ENCODE results near the gene PAF1.

The PAF1 gene

DNA sequence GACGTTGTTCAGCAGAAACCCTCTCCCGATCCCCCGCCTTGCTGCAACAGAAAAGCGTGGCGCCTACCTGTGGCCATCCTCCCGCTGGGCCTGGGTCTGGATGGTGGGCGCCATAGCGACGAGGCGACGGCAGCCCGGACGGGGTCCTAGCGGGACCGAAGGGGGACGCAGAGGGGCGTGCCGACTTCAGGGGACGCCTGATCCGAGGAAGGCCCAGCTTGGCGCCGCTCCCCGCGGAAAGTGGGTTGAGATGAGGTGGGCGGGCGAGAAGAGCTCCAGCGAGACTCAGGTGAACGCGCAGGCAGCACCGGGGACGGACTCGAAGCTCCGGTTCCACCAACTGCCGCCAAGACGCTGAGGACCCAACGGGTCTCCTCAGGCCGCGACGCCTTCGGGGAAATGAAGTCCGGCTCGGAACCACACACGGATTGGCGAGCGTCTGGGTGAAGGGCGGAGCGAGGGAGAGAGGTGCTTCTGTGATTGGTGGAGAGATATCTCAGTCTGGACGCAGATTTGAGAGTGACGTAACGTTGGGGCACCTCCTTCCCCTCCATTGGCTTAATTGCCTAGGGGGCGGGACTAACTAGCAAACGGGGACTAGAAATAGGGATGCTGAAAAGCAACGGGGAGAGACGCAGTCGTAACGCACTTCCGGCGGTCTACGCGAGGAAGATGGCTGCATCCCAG lies at the start of gene PAF1, which contains the start of gene MED29:
Gene PAF1 (minus strand): TSS at position 356 of the 687 bp plus-strand sequence. CDS start 242 bp downstream, at position 114.
Gene MED29 (plus strand): TSS at position 628 of the 687 bp plus-strand sequence. CDS start 45 bp downstream, at position 673.
- H3K4me3 ChIP-seq (ENCODE audit: low read length), result peak within 1 kb of the TSS; percentile 83
- no peak for TF ChIP-seq ZNF274 (IDR thresholded peaks at IDR 0.05; ENCODE audit: low read depth, low read length)

DNA sequence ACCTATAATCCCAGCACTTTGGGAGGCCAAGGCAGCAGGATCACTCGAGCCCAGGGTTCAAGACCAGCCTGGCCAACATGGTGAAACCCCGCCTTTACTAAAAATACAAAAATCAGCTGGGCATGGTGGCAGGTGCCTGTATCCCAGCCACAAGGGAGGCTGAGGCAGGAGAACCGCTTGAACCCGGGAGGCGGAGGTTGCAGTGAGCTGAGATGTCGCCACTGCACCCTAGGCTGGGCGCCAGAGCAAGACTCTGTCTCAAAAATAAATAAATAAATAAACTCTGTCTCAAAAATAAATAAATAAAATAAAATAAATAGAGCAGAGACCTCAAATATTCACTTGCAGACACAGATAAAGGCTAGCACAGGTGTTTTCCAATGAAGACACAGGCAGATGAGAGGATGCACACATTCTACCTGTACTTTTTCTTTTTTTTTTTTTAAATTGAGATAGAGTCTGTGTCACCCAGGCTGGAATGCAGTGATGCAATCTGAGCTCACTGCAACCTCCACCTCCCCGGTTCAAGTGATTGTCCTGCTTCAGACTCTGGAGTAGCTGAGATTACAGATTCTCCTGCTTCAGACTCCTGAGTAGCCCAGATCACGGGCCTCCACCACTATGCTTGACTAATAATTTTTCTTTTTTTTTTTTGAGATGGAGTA lies 47.5 kb upstream of the PAF1 start:
- TF ChIP-seq ZNF274 (IDR thresholded peaks at IDR 0.05; ENCODE audit: low read depth, low read length), result no peak
- H3K4me3 ChIP-seq (ENCODE audit: low read length), result no peak overlapping the region

DNA sequence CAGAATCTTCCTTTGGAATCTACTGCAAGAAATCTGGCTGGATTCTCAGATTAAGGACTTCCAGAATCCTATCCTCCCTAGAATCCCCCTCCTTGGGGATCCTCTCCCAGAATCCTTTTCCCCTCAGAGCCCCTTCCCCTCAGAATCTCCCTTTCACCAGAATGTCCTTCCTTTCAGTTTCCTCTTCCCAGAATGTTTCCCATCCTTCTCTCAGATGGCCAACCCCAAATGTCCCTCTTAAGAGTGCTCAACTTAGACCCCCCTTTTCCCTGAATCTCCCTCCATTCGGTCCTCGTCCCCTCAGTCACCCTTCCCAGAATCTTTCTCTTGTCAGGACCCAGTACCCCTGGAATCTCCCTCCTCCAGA lies 45.4 kb upstream of the PAF1 start:
- peak overlapping the region; percentile 89 for H3K4me3 ChIP-seq (ENCODE audit: low read length)
- no peak for TF ChIP-seq ZNF274 (IDR thresholded peaks at IDR 0.05; ENCODE audit: low read depth, low read length)

DNA sequence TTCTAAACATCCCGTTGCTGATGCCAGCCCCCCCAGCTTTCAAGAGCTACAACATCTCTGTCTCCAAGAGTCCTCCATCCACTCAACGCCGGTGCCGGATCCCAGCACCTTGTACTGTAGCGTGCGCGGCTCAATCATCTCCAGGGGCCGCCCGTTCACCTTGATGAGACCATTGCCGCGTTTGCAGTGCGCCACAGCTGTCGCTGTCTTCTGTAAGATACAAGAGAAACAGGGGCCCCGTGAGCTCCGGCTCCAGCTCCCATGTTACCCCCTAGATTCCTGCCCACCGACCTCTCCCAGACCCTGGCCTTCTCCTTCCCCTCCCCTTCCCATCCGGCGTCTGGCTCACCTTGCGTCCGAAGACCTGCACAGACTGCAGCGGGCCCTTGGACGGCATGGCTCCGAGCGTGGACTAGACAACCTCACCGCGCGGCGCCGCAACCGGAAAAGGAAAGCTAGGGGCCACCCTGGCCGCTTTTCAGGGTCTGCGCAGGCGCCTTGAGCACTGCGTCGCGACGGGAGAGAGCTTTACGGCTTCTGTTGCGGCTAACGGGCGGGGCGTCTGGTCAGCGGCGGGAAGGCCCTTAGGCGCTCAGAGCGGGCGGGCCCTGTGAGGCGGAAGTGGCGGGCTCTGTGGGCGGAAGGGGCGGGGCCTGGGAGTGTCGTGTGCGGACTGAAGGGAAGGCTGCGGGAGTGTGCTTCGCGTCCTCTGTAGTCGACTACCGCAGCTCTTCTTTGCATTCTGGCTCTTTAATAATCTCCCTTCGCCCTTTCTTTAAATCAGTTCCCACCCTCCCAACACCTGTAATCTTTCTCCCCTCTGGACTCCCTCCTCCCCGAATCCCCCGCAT lies 44.8 kb upstream of the PAF1 start, which contains the start of gene RPS16:
Gene RPS16 (minus strand): TSS at position 451 of the 851 bp plus-strand sequence. CDS start 54 bp downstream, at position 397.
- TF ChIP-seq ZNF274 (IDR thresholded peaks at IDR 0.05; ENCODE audit: low read depth, low read length), result no peak
- peak within 1 kb of the TSS; percentile 94 for H3K4me3 ChIP-seq (ENCODE audit: low read length)

DNA sequence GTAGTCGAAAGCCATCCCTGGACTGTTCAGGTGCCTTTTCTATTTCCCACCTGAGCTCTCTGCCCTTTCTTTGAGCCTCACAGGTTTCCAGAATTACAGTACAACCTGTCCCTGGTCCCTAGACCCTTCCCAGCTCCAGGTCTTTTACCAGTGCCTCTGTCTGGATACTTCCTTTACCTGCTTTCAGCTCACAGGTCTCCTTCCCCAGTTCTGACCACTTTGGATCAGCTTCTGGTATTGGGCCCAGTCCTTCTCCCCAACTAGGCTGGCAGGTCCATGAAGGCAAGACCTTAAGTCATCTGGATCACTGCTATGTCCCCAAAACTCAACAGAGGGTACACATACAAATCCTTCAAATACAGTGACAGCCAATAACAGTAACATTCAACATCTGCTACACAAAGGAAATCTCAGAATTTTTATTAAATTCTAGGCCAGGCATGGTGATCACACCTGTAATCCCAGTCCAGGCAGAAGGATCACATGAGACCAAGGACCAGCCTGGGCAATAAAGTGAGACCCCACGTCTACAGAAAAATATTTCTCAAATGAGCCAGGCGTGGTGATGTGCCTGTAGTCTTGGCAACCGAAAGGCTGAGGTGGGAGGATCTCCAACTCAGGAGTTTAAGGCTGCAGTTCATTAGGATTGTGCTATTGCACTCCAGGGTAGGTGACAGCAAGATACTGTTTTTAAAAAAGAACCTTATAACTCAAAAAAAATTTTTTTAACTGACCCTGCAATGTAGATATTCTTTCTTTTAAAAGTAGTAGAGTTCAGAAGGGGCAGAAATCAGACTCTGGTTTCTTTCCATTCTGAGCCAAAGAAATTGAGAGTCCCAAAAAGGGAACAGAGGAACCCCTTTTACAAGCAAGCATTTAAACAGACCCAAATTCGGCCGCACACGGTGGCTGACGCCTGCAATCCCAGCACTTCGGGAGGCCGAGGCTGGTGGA lies 43.5 kb upstream of the PAF1 start:
- TF ChIP-seq ZNF274 (IDR thresholded peaks at IDR 0.05; ENCODE audit: low read depth, low read length), result no peak
- peak overlapping the region; percentile 94 for H3K4me3 ChIP-seq (ENCODE audit: low read length)

DNA sequence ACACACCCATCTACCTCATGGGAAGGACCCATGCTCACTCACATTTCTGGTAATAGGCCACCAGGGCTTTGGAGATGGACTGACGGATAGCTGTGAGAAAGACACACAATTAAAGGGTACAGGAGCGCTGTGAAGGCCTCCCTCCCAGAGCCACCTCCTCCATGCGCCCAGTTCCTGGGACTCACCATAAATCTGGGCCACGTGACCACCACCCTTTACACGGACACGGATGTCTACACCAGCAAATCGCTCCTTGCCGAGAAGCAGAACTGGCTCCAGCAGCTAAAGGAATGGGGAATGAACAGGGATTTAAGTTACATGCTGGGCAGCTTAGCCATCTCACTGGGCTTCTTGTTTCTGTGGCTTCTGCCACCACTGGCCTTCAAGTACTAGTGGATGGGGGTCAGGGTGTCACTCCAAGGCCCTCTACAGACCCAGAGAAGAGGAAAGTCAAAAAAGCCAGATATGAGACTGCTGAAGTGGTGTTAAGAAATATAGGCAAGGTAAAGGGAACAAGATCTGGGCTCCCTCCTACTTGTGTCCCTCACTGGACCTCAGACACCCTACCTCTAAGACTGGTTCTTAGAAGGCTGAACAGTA lies 42.7 kb upstream of the PAF1 start:
- no peak for TF ChIP-seq ZNF274 (IDR thresholded peaks at IDR 0.05; ENCODE audit: low read depth, low read length)
- H3K4me3 ChIP-seq (ENCODE audit: low read length), result peak overlapping the region; percentile 94; the same call in 1 of the 2 replicates

DNA sequence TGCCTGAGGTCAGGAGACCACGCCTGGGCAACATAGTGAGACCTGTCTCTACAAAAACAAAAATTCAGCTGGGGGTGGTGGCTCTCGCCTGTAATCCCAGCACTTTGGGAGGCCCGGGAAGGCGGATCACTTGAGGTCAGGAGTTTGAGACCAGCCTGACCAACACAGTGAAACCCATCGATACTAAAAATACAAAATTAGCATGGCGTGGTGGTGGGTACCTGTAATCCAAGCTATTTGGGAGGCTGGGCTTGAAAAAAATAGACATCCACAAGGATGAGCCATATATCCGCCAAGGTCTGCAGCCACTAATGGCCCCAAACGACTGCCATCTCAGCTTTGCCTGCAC lies 41.7 kb upstream of the PAF1 start:
- no peak for TF ChIP-seq ZNF274 (IDR thresholded peaks at IDR 0.05; ENCODE audit: low read depth, low read length)
- H3K4me3 ChIP-seq (ENCODE audit: low read length), result no peak overlapping the region

DNA sequence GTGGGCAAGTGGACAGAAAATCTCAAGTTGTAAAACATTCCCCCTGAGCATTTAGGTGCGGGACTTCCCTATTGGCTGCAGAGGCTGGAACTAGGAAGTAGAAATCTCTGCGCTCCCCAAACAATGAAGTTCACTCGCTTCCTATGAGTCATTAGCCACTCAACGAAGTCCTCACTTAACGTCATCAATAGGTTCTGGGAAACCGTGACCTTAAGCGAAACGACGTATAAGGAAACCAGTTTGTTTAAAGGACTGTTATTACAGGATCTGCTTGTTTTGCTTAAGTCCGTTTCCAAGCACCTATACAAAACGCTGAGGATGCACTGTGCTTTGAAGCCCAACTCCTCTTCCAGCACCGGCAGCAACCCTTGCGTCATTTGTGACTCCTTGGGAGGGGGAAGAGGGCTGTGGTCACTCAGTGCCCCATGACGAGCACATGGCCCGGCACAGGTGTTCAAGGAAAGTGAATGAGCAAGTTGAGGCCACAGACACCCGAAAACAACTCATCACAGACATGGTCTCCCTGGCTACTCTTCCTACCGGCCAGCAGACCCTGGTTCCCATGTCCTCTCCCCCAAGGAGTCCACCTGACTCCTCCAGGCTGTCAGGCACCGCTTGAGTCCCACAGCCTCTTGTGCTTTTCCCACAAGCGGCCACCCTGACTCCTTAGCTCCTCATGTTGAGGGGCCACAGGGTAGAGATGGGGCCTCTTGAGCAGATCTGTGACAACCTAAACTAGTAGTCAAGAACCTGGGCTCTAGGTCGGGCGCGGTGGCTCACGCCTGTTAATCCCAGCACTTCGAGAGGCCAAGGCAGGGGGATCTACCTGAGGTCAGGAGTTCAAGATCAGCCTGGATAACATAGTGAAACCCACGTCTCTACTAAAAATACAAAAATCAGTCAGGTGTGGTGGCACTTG lies 40.0 kb upstream of the PAF1 start:
- no peak overlapping the region for H3K4me3 ChIP-seq (ENCODE audit: low read length)
- no peak for TF ChIP-seq ZNF274 (IDR thresholded peaks at IDR 0.05; ENCODE audit: low read depth, low read length)

DNA sequence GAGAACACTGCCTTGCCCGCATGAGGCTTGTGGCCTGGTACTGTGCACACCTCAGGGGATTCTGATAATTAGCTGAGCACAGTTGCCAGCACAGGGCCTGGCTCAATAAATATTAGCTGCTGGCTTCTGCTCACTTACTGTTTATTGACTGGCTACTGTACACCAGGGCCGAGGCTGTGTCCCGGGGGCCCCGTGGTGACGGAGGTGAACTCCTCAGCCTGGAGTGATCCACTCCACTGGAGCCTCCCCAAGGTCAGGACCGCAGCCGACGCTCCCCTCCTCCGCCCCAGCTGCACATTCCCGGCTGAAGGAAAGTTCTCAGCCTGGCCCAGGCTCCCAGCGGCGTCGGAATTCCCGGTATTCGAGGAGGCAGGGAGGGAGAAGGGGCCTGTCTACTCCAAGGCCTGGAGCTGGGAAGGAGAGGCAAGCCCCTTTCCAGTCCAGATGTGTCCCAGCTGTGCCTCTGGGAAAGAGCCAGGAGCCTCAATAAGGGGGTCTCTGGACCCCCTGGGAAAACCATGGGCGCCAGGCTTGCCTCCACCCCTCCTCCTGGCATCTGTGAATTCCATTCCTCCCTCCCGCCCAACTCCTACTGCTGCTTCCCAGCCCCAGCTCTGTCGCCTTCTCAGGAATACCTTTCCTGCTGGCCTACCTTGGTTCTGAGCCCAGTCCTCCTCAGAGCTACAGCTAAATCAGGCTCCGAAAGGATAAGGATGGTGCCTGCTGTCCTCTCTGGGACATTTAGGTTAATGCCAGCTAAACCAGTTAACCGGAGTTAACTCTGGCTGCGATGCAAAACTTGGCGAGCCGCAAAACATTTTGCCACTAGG lies 37.6 kb upstream of the PAF1 start:
- TF ChIP-seq ZNF274 (IDR thresholded peaks at IDR 0.05; ENCODE audit: low read depth, low read length), result no peak
- H3K4me3 ChIP-seq (ENCODE audit: low read length), result no peak overlapping the region

DNA sequence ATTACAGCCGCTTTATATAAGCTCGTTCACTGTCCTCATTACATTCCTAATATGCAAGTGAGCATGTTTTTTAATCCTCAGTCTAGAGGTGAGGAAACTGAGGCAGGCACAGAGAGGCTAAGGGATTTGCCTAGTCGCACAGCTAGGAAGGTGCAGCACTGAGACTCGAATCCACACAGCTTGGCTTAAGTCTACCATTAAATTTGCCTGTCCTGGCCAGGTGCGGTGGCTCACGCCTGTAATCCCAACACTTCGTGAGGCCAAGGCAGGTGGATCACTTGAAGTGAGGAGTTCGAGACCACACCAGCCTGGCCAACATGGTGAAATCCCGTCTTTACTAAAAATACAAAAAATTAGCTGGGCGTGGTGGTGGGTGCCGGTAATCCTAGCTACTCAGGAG lies 36.8 kb upstream of the PAF1 start:
- H3K4me3 ChIP-seq (ENCODE audit: low read length), result no peak overlapping the region
- TF ChIP-seq ZNF274 (IDR thresholded peaks at IDR 0.05; ENCODE audit: low read depth, low read length), result no peak

DNA sequence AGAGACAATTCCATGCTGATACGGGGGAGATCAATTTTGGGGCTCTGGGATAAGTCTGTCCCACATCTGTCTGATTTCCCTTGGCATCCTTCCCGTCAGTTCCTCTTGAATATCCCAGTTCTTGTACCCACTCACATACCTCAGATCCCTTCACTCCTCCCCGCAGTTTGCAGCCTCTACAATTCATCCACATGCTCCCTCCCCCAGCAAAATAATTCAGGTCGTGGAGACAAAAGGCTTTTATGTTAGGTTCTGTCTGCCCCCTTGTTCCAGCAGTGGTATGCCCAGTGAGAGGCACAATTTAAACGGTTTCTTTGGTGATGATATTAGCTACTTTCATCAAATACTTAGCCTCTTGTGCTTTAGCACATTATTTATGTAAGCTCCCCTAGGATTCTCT lies 35.3 kb upstream of the PAF1 start:
- no peak for TF ChIP-seq ZNF274 (IDR thresholded peaks at IDR 0.05; ENCODE audit: low read depth, low read length)
- H3K4me3 ChIP-seq (ENCODE audit: low read length), result no peak overlapping the region
